GM21360 (cell line): ENCODE data around the gene CD151.

Experiments
- ATAC-seq: cut with Tn5 transposase; IDR thresholded peaks from one replicate; pipeline ENCODE4 v1.9.1; 2021; ENCODE audit warnings: mild to moderate bottlenecking, moderate library complexity; ENCODE audit not compliant: unreplicated experiment

Gene CD151

DNA sequence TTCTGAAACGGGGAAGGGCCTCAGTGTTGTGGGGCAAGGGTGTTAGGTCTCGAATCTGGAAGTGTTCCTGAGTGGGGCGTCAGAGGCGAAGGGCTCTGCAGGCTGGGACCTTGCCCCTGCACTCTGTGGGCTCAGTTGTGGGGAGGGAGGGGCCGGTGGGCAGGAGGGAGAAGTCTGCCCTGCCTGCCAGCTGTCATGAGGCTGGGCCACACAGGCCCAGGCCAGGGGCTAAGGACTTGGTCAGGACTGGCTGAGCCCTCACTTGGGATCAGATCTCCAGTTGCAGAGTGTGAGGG lies 4.9 kb upstream of the CD151 start, which contains the start of gene CRACR2B:
Gene CRACR2B (plus strand): TSS at position 23 of the 296 bp plus-strand sequence. CDS start 689 bp downstream, outside the sequence.
- no peak for ATAC-seq

DNA sequence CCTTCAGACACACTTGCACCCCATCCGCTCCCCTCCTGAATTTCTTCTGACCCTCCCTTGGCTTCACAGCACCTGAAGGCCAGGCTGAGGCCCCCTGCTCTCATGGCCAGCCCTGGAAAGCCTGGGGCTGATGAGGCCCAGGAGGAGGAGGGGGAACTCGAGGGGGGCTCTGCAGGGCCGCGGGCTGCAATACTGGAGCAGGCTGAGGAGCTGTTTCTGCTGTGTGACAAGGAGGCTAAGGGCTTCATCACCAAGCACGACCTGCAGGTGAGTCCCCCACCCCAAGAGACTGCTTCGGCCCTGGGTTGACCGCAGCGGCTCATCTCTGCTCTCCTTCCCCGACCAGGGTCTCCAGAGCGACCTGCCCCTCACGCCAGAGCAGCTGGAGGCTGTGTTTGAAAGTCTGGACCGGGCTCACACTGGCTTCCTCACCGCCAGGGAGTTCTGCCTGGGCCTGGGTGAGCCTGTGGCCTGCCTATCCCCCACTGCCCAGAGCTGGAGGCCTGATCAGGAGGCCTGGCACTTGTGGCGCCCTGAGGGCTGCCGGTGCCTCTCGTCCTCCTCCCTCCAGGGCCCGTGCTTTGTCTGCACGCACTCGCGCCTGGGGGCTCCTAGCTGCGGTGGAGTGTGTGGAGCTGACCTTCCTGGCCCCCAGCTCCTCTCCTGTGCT lies 4.1 kb upstream of the CD151 start:
- ATAC-seq = no peak

DNA sequence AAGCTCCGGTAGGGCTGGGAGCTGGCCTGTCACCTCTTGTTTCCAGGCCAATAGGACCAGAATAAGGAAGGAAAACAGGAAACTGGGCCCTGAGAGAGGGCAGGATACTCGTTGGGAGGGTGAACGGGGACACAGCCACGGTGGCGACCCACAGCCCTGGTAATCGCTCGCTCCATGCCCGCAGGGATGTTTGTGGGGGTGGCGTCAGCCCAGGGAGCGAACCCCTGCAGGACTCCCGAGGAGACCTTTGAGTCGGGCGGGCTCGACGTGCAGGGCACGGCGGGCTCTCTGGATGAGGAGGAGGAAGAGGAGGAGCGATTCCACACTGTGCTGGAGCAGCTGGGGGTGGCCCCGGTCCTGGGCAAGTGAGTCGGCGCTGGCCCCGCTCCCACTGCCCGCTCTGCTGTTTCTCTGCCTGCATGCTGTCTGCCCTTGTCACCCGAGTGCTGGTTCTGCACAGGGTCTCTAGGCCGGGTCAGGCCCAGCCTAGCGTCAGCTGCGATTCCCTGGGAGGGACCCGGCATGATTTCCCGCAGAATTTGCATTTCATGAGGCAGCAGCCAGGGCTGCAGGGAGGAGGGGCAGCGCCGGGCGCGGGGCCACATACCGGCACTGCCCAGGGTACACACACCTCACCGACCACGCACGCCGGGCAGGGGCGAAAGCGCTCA lies 3.4 kb upstream of the CD151 start:
- ATAC-seq = no peak

GRCh38 chr11:829847-830294 lies 2.9 kb upstream of the CD151 start:
- no peak for ATAC-seq

- no peak for ATAC-seq
These were observed 2.2 kb upstream of the CD151 start for GRCh38 chr11:830295-831117.

DNA sequence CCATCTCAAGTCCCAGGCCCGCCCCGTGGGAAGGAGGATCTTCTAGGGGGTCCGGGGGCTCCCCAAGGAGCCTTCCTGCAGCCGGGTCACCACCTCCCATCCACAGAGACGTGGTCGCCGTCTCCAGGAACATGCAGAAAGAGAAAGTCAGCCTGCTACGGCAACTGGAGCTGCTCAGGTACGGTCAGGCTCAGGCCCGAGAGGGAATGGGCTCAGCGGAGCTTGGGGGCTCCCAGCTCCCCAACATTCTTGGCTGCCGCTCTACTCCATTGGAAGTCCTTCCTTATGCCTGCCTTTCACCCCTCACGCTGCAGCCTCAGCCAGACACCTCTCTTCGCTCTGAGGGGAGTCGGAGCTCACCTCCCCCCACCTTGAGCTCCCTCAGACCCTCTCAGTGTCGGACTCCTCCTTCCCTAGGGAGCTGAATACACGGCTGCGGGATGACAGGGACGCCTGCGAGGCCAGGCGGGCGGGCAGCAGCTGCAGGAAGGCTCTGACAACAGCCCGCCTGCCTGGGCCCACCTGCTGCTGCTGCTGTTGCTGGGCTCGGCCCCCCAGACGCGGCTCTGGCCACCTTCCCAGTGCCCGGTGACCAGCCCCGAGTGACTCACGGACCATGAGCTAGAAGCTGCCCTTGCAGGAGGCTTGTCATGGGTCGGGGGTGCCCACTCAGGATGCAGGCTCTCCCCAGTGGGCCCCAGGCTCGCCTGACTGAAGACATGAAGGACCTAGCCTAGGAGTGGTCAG lies 1.5 kb upstream of the CD151 start:
- no peak for ATAC-seq

GRCh38 chr11:831961-832528 lies 707 bp upstream of the CD151 start:
- ATAC-seq = no peak

DNA sequence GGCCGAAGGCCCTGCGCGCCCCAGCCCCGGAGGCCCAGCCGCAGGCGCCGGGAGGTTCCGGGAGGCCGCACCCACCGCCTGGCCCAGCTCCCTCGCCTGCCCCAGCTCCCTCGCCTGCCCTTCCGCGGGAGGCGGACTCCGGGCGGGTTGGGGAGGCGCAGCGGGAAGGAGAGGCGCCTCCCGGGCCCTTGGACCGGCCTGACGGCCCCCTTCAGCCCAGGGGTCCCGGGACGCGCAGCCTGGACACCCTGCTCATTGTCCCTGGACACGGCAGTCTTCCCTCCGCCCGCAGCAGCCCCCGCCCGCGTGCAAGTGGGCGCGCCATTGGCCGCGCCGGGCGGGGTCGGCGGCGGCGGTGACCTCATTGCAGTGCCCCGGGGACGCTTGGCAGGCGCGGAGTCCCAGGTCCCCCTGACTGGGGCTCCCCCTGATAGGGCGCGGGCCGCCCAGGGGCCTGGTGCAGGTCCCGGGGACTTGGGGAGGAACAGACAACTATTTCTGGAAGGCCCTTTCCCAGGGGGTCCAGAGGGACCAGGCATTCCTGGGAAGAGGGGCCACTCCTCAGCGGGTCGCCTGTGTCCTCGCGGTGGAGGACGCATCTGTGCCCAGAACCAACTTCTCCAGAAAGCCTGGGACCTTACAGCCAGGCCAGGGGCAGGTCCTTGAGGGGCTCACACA lies 501 bp downstream of the CD151 start:
- ATAC-seq = no peak

DNA sequence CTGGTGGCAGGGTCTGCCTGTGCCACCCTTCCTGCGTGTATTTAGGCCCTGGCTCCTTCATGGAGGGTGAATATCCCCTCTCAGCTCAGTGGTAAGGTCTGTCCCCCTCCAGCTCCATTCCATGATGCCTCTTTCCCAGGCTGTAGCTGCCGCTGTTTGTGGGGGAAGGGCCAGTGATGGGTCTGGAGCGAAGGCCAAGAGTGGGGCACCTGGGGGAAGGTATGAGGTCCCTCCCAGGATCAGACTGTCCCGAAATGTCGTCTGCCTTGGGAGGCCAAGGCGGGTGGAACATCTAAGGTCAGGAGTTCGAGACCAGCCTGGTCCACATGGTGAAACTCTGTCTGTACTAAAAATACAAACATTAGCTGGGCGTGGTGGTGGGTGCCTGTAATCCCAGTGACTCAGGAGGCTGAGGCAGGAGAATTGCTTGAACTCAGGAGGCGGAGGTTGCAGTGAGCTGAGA lies 1.1 kb downstream of the CD151 start:
- no peak for ATAC-seq

DNA sequence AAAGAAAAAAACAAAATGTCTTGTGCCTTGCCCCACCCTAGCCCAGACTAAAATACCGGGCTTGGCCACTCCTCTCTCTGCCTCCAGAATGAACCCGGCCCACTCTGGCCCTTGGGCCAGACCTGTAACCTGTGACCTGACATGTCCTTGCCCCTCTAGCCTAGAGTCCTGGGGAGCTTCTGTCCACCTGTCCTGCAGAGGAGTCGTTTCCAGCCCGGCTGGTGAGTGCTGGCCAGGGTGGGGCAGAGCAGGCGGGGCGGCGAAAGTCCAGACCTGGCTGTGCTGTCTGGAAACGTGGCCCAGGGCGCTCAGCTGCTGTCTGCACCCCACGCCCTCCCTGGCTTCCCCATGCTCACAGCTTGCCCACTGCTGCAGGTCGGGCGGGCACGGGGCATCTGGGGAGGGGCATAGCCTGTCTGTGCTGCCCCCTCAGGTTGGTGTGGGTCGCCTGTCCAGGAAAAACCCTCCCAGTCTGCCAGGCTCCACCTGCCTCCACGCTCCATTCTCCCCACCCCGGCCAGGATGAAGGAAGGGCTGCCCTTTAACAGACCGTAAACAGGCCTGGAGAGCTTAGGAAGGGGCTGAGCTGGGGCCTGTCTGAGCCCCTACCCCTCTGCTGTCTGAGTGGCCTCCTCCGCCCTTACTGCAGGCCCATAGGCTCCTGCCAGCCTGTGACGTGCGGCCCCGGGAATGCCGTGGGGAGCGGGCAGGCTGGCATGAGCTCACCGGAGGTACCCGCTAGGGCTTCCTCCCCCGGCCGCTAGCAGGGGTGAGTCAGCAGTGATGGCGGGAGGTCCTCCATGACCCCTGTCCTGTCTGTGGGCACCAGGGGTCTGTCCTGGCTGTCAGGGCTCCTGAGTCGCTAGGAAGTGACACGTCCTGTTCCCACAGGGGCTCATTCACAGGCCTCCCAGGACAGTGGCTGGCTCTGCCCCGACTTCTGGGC lies 1.9 kb downstream of the CD151 start:
- no peak for ATAC-seq

DNA sequence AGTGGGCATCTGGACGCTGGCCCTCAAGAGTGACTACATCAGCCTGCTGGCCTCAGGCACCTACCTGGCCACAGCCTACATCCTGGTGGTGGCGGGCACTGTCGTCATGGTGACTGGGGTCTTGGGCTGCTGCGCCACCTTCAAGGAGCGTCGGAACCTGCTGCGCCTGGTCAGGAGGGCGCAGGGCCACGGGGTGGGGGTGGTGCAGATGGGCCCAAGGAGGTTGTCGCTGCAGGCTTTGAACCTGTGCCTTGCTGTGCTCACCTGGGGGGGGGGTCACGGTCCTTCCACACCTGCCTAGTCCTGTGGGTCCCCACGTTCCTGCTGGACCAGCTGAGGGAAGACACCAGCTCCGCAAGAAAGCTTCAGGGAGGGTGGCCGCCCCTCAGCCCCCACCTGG lies 3.5 kb downstream of the CD151 start:
- no peak for ATAC-seq

DNA sequence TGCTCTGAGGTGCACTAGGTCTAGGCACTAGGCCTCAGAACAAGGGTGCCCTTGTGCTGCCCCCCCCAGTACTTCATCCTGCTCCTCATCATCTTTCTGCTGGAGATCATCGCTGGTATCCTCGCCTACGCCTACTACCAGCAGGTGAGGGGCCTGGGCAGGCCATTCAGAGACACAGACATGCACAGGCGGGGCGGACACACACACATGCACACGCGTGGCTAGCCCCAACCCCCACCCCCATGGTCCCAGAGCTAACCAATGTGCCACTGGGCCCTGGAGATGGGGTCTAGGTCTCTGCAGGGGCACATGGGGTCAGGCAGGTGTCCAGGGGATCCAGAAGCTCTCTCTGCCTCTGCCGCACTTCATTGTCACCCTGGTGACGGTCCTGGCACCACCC lies 3.9 kb downstream of the CD151 start:
- no peak for ATAC-seq

DNA sequence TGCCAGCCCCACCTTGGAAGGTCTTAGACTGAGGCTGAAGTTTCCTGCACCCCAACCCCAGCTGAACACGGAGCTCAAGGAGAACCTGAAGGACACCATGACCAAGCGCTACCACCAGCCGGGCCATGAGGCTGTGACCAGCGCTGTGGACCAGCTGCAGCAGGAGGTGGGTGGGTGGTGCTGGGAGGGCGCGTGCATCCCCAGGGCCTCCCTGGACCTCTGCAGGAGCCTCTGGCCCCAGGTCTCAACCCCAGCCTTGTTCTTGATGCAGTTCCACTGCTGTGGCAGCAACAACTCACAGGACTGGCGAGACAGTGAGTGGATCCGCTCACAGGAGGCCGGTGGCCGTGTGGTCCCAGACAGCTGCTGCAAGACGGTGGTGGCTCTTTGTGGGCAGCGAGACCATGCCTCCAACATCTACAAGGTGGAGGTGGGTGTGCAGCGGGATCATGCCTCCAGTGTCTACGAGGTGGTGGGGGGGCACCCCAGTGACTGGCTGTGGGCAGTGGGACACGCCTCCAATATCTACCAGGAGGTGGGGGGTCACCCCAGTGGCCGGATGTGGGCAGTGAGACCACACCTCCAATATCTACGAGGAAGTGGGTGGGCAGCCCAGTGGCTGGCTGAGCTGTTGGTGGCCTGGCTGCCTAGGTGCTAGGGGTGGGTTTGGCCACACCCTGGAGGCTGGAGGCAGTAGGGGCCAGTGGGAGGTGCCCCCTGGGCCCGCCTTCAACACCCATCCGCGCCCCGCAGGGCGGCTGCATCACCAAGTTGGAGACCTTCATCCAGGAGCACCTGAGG lies 4.6 kb downstream of the CD151 start:
- ATAC-seq = no peak

- ATAC-seq = no peak
These were observed 5.2 kb downstream of the CD151 start for GRCh38 chr11:837990-838307.

- ATAC-seq = no peak
These were observed 5.9 kb downstream of the CD151 start for GRCh38 chr11:838441-839279.

GRCh38 chr11:839280-839623 lies 6.5 kb downstream of the CD151 start:
- no peak for ATAC-seq

DNA sequence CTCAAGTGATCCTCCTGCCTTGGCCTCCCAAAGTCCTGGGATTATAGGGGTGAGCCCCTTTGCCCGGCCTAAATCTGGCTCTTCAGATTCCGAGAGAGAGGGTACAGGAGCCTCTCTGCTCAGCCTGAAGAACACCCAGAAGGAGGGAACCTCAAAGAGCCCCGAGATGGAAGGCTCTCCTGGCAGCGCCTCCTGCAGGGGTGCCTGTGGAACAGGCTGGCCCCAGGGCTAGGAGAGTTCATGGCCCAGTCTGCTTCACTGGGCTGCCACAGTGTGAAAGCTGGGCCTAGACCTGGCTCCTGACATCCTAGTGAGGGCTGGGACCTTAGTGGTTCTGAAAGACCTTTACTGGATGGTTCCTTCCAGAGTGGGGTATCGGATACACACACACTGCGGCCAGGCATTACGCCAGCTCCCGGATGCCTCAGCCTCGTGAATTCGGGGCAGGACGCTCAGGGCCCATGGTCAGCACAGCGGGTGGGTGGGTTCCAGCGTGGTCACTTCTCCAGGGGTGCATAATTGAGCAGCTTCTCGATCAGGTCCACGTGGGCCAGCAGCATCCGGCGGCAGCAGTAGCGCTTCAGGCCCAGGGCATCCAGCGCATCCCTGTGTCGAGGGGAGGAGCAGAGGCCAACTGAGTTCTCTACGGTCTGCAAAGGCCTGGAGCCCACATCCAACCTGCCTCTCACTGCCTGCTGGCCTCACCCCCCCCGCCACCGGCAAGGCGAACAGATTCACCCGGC lies 7.3 kb downstream of the CD151 start:
- ATAC-seq = no peak
